Stimulated activated CD8-positive, alpha-beta memory T cell treated with anti-CD3 and anti-CD28 coated beads, Interleukin-15, amount 100 ng/mL, for 48 hours (primary cell): ENCODE results near the gene RAC2.

ENCODE experiments used
- DNase-seq, 2 donors: peaks; one replicate each; pipeline ENCODE4 v3.0.0-alpha.2; 2020; ENCODE audit warnings: low read depth in 2 of 2

RAC2 gene

DNA sequence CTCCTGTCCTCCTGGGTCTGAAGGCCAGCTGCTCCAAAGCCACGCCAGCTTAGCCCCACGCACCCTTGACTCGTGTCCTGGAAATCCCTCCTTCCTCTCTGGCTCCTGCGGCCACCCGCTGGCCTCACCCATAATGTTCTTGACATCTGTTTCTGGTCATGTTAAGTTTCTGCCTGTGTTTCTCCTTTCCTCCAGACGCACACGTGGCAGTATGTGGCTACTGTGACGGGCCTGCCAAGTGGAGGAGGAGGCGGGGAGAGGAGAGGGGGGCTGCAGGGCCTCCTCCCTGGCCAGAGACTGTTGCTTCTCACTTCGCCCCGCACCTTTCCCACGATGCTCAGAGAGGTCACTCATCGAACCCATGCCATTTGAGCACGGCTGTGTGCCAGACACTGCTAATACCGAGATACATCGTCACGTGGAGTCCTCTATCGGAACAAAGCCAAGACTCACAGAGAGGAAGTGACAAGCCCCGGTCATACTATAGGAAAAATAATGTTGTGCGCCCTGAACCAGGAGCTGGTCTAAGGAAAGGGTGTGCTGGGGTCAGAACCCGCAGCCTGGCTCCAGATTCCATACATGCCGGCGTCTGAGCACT is 67.5 kb downstream of the RAC2 start:
- no peak for DNase-seq

GRCh38 chr22:37175414-37176281 is 68.4 kb downstream of the RAC2 start:
- DNase-seq = no peak
